HG02885 (cell line): Measurements from ENCODE around the gene ARID1B.
"Not testable (repeated sequence)": the region's sequence is repeated elsewhere in the genome, so short reads cannot be mapped to it uniquely, and the experiment has no call there.

Experiments
- ATAC-seq: cut with Tn5 transposase; IDR thresholded peaks from one replicate; pipeline ENCODE4 v1.9.1; 2021; ENCODE audit warnings: mild to moderate bottlenecking; ENCODE audit not compliant: unreplicated experiment, poor library complexity

Gene ARID1B

DNA sequence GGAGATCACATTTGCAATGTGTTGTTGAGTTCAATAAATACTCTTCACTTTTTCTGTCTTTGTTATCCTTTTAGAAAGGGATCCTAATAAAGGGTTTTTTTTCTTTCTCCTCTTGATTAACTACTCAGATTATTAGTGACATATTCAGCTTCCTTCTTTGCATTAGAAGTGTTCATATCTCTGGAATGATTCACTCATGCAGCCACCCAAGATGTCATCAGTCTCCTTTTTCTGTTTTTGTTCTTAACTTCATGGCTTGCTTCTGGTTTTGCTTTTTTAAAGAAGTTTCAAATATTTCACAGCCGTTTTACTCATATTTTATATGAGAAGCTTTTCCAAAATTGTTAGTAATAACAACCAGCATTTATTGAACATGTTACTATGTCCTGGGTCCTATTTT is 358.5 kb downstream of the ARID1B start:
- ATAC-seq = no peak

- ATAC-seq = no peak
Observed at GRCh38 chr6:157137501-157137900, 360.3 kb downstream of the ARID1B start.

GRCh38 chr6:157139054-157139708 is 362.0 kb downstream of the ARID1B start:
- no peak for ATAC-seq

DNA sequence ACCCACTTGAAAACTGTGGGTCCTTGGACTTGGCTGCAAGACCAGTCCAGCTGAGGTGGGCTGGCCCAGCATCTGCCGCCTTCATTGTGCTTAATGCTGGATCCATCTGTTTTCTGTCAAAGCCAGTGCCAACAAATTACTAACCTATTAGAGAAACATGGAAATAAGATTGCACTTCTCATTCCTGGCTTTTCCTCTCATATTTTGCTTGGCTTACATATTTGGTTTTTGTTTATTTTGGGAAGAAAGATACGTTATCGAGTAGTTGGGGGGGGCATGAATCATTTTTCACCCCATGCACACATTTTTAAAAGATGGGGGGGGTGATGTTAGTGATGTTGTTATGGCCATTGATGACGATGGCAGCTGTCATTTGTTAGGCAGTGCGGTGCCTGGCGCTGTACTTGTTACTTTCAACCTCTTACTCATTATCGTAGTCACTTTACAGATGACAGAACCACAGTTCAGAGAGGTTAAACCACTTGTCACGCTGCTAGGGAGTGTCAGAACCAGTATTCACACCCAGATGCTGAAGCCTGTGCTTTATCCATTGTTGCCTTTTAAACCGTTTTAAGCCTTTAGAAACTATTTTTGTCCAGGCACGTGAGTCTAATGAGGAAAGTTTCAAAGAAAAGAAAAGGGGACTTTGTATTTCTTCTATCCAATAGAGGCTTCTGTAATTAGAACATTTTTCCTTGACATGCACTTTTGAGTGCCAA is 366.2 kb downstream of the ARID1B start:
- ATAC-seq = peak; percentile 80

DNA sequence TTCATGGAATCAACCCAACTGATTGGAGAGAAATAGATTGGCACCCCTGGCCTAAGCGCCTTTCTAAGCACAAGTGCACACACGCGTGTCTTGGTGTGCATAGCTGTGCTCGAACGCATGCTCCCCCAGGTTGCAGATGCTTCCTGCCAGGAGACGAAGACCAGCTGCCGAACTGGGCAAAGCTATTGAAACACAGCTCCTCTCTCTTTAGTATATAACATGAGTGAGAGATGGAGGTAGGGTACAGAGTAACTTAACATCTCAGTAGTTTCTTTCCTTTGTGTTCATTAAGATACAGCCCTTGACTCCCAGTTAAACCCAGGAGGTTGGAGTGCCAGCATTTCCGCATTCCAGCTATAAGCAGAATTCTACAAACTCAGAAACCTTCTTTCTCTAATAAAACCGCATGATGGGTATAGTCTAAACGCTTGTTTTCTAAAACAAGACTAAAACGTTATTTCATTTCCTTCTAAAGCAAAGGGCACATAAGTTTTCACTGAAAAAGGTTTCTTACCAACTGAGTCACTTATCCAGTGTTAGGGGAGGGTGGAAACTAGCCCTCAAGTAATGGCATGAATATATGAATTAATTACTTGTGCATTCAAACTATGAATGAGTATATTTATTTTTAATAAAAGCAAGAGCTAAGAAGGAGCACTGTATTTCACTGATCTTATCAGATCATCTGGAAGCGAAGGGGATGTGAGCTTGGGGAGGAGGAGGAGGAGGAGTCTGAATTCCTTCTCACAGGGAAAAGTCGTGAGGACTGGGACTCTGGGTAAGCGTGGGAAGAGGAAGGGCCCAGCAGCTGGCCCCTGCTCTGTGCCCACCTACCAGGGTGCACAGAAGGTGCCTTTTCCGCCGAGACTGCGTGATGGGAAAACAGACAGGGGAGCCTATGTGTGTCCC is 367.0 kb downstream of the ARID1B start:
- no peak for ATAC-seq

DNA sequence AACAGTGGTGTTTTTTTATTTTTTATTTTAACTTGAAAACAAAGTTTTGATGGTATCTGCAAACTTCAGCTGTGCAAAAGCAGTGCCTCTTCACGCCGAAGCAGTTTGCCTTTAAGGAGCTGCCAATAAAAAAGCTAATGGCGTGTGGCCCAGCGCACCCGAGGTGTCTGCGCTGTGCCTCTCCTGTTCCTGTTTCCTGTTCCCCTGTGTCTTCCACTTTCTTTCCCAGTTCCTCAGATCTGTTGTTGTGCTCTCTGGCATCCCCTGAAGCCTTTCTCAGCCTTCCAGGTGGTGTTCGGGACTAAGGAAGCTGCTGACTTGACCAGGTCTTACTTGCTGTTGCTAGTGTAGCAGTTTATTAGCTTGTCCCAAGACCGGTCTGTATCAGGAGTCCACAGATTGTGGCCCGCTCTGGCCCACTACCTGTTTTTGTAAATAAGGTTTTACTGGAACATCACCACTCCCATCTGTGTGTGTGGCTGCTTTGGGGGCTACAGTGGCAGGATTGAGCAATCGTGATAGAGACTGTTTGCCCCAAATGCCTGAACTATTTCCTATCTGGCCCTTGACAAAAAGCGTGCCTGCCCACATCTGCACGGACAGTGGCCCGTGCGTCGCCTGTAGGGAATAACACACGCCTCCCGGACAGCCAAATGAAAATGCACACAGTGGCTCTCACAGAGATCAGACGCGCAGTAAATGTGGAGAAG is 367.8 kb downstream of the ARID1B start:
- no peak for ATAC-seq

DNA sequence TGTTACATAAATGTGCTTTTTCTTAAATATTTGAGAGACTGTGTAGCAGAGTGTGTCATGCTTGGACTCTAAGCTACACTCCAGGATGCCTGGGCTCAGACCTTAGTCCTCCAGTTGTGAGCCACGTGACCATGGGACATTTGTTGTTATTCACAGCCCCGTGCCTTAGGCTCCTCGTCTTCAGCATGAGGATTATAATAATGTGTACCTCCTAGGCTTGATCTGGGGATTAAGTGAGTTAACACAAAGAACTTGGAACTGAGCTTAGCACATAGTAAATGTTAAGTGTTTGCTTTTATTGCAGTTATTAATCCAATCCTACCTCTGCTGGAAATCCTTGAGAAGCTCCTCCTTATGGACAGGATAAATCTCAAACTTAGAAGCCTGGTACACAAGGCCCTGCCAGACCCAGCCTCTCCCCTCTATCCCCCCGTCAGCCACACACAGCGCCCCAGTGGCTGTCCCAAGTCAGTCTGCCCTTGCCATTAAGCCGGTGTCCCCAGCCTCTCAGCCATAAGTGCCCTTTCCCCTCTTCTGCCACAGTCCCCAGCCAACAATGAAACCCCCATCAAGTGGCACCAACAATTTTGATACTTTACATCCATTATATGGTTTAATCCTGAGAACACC is 368.6 kb downstream of the ARID1B start:
- ATAC-seq = no peak

DNA sequence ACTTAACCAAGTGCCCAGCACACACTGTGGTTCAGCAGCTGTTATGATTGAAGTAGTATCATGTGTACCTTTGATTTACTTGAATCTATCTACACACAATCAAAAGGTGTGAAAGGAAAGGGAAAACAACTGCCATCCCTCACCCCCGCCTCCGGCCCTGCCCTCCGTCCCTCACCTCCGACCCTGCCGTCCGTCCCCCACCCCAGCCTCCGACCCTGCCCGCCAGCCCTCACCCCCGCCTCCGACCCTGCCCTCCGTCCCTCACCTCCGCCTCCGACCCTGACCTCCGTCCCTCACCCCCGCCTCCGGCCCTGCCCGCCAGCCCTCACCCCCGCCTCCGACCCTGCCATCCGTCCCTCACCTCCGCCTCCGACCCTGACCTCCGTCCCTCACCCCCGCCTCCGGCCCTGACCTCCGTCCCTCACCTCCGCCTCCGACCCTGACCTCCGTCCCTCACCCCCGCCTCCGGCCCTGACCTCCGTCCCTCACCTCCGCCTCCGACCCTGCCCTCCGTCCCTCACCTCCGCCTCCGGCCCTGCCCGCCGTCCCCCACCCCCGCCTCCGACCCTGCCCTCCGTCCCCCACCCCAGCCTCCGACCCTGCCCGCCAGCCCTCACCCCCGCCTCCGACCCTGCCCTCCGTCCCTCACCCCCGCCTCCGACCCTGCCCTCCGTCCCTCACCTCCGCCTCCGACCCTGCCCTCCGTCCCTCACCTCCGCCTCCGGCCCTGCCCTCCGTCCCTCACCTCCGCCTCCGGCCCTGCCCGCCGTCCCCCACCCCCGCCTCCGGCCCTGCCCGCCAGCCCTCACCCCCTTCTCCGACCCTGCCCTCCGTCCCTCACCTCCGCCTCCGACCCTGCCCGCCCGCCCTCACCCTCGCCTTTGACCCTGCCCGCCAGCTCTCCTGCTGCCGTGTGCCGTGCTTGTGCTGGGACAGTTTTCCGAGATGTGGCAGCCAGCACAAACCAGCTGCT is 370.2 kb downstream of the ARID1B start:
- ATAC-seq = not testable (repeated sequence)

DNA sequence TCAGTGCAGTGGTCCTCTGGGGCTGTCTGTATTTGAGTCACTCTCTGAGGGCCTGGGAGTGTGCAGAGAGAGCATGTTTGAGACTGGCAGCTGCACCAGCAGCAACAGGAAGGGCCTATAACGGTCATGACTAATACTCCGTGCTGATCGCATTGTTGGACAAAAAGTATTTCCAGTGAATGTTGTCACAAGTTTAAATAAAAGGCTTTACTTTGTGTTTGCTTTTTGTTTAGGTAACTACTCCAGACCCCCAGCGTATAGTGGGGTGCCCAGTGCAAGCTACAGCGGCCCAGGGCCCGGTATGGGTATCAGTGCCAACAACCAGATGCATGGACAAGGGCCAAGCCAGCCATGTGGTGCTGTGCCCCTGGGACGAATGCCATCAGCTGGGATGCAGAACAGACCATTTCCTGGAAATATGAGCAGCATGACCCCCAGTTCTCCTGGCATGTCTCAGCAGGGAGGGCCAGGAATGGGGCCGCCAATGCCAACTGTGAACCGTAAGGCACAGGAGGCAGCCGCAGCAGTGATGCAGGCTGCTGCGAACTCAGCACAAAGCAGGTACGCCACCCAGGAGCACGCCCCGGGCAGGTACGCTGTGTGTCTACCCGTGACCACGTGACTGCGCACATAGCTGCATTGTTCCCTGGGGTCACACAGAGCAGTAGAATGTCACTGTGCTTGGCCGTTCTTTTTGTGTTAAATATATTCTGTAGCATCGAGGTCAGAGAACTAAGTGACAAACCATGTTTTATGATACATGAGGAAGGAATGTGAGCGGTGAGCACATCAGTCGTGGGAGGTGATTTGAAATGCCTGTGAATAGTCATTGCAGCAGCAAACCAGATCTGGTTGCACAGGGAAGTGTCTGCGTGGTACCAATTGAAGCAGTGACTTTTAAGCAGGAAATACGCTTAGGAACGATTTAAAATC is 371.5 kb downstream of the ARID1B start:
- no peak for ATAC-seq

GRCh38 chr6:157150076-157150475 is 372.9 kb downstream of the ARID1B start:
- no peak for ATAC-seq

- ATAC-seq = no peak
Observed at GRCh38 chr6:157151029-157151428, 373.9 kb downstream of the ARID1B start.

GRCh38 chr6:157151989-157152388 is 374.8 kb downstream of the ARID1B start:
- no peak for ATAC-seq

- ATAC-seq = no peak
Observed at GRCh38 chr6:157152556-157152955, 375.4 kb downstream of the ARID1B start.

DNA sequence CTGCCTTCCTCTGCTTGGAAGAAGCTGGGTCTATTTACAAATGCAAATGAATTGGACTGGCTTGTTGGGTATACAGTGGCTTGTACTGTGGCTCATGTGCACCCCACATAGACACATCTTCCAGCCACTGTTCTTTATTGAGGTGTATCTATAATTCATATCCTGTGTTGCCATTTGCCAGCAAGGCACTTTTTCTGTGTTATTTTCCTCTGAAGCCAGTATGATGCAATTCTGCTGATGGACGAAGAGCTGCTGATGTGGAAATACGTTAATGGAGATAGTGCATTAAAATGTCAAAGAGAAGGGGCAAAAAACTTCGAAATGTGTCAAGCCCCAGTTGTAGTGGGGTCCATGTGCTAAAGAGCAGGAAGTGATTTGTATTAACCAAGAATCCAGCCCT is 378.6 kb downstream of the ARID1B start:
- no peak for ATAC-seq

GRCh38 chr6:157157258-157157657 is 380.1 kb downstream of the ARID1B start:
- no peak for ATAC-seq

DNA sequence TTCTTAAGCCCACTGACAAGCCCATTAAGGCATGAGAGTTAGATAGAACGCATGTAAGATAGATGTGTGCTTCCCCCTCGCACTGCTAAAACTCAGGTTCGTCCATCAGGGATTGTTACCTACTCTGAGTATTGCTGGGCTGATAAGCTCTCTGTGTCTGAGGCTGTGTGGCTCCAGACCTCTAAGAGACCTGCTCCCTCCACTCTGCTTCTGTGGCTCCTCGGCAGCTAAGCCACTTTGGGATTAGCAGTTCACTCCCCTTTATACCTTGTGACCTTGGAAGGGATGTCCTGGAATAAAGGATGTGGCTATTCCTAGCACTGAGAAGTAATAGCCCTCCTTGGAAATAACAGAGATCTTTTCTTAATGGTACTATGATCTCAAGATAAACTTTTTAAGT is 381.3 kb downstream of the ARID1B start:
- ATAC-seq = no peak

- no peak for ATAC-seq
Observed at GRCh38 chr6:157158897-157159296, 381.7 kb downstream of the ARID1B start.

DNA sequence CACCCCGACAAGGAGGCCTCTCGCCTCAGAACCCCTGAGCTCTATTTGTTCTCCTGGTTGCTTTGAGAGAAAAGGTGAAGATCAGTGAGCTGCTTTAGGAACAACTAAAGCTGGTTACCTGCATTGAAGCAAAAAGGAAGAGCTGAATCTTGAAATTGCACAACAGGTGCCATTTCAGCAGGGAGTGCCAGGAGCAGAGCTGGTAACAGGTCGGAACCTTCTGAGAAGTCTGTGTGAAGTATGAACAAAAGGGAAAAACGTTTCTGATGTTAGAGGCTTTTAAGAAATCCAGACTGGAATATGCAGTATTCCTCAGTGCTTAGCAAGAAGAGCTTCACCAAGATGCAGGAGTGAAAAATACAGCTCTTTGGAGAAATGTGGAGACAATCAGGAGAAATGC is 382.2 kb downstream of the ARID1B start:
- no peak for ATAC-seq
